Measurements from ENCODE around the gene LRP4. TPM values are rescaled to one million over a fixed set of nuclear protein-coding genes. Genes with fewer than 3 reads are reported as not detected.

LRP4 gene
- total RNA-seq, 1 experiment from 2014 or later: 11.6 TPM

- H3K18ac ChIP-seq (ENCODE audit: insufficient read length, low read depth, low read length): no peak overlapping the region
- H3K4ac ChIP-seq (ENCODE audit: low read depth, low read length): no peak overlapping the region
- no peak overlapping the region for H3T11ph ChIP-seq (ENCODE audit: low read length)
- WGBS (ENCODE audit: extremely low coverage, insufficient read length, low lambda C conversion rate): no CpG with 5 or more reads among the region's 2 CpGs
- H4K91ac ChIP-seq (ENCODE audit: insufficient read length, low read depth, low read length): no peak overlapping the region
- no peaks in the 10 kb centered on the region for H3K79me2 ChIP-seq (ENCODE audit: insufficient read depth, low read length)
- peaks cover 12 to 30% (median 23%) of the 10 kb centered on the region in 3 experiments; a peak in 6 of 7 replicates for H3K36me3 Mint-ChIP-seq (ENCODE audit: insufficient read depth in 1 of 3, low read depth in 3 of 3)
- H3K4me2 ChIP-seq (ENCODE audit: insufficient read depth, insufficient read length, low read length): no peak overlapping the region
- no peaks in the 10 kb centered on the region for H3K4me1 ChIP-seq (ENCODE audit: insufficient read depth, low read length)
- no peak overlapping the region for H2AK5ac ChIP-seq (ENCODE audit: insufficient read length, low read length)
- no peaks in the 10 kb centered on the region for H3K23me2 ChIP-seq (ENCODE audit: insufficient read length, low read depth, low read length, poor library complexity, severe bottlenecking)
- no peak overlapping the region for H3K4me3 Mint-ChIP-seq
- no peak overlapping the region for H3K14ac ChIP-seq (ENCODE audit: insufficient read depth, low read length)
- no peak overlapping the region for H2BK15ac ChIP-seq (ENCODE audit: low read depth, low read length)
- H3K27me3 ChIP-seq (ENCODE audit: insufficient read depth, low read length): no peaks in the 10 kb centered on the region
- no peak overlapping the region for H3K27ac ChIP-seq (ENCODE audit: insufficient read length, low read depth, low read length)
- no peak overlapping the region for H3K23ac ChIP-seq (ENCODE audit: insufficient read length, low read depth, low read length)
- no peak overlapping the region for H2BK120ac ChIP-seq (ENCODE audit: low read depth, low read length, poor library complexity, severe bottlenecking)
- H3K56ac ChIP-seq (ENCODE audit: insufficient read length, low read depth, low read length): no peak overlapping the region
- H3K27me3 Mint-ChIP-seq (ENCODE audit: low read depth): no peaks in the 10 kb centered on the region
- no peak overlapping the region for H3K27ac Mint-ChIP-seq
- TF ChIP-seq, protein P1, sequence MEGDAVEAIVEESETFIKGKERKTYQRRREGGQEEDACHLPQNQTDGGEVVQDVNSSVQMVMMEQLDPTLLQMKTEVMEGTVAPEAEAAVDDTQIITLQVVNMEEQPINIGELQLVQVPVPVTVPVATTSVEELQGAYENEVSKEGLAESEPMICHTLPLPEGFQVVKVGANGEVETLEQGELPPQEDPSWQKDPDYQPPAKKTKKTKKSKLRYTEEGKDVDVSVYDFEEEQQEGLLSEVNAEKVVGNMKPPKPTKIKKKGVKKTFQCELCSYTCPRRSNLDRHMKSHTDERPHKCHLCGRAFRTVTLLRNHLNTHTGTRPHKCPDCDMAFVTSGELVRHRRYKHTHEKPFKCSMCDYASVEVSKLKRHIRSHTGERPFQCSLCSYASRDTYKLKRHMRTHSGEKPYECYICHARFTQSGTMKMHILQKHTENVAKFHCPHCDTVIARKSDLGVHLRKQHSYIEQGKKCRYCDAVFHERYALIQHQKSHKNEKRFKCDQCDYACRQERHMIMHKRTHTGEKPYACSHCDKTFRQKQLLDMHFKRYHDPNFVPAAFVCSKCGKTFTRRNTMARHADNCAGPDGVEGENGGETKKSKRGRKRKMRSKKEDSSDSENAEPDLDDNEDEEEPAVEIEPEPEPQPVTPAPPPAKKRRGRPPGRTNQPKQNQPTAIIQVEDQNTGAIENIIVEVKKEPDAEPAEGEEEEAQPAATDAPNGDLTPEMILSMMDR (conservative IDR thresholded peaks at IDR 0.05): no peak
- H3K9me3 ChIP-seq (ENCODE audit: control insufficient read depth, low read depth, low read length): peaks cover 4% of the 10 kb centered on the region
- H2BK5ac ChIP-seq (ENCODE audit: insufficient read length, low read length): no peak overlapping the region
- H3K4me1 Mint-ChIP-seq: no peaks in the 10 kb centered on the region
- H3K9ac ChIP-seq (ENCODE audit: extremely low read depth, insufficient read length, low read length): no peak overlapping the region
- no peaks in the 10 kb centered on the region for H4K20me1 ChIP-seq (ENCODE audit: control insufficient read depth, insufficient read depth, insufficient read length)
- peaks cover 10 to 12% of the 10 kb centered on the region in 2 experiments for H3K9me3 Mint-ChIP-seq
- no peak for DNase-seq
- H4K5ac ChIP-seq (ENCODE audit: insufficient read length, low read depth, low read length): no peak overlapping the region
- H2BK20ac ChIP-seq (ENCODE audit: low read depth, low read length, poor library complexity, severe bottlenecking): no peak overlapping the region
- no peak overlapping the region for H2AFZ ChIP-seq (ENCODE audit: low read length)
- no peak overlapping the region for H2BK12ac ChIP-seq (ENCODE audit: insufficient read length, low read depth, low read length)
- H4K8ac ChIP-seq (replicated peaks; ENCODE audit: insufficient read length, low read depth, low read length): no peak overlapping the region
- no peaks in the 10 kb centered on the region for H3K79me1 ChIP-seq (ENCODE audit: insufficient read depth, low read depth, low read length, poor library complexity, severe bottlenecking)
These were observed 42.7 kb upstream of the LRP4 start for GRCh38 chr11:46961041-46961440.
